Fibroblast of mammary gland (primary cell): Measurements from ENCODE around the gene KLF1.
A peak's percentile ranks its signal among the peaks of the same experiment; 100 is the strongest.

Experiments used
- DNase-seq: peaks from one replicate; pipeline ENCODE4 v3.0.0-alpha.2; 2010; ENCODE audit warnings: low read depth
- H3K4me3 ChIP-seq: 2 replicates; pipeline ENCODE4 v1.5.1; 2011; ENCODE audit warnings: low read depth, mild to moderate bottlenecking, low read length, moderate library complexity; ENCODE audit not compliant: control insufficient read depth
- CTCF ChIP-seq: conservative IDR thresholded peaks from 2 replicates; pipeline ENCODE4 v1.5.1; 2011; ENCODE audit warnings: low read depth, low read length, inconsistent platforms; ENCODE audit not compliant: control insufficient read depth, insufficient read depth

KLF1 gene

GRCh38 chr19:12834976-12835757 is 51.8 kb downstream of the KLF1 start:
- no peak for TF ChIP-seq CTCF
- DNase-seq: no peak
- H3K4me3 ChIP-seq: no peak overlapping the region

GRCh38 chr19:12834566-12834943 is 52.4 kb downstream of the KLF1 start, which contains the start of gene RTBDN:
Gene RTBDN, minus strand, starts transcription at chr19:12834579. Its CDS starts 4,600 bp downstream, at chr19:12829979.
- no peak for DNase-seq
- no peak for TF ChIP-seq CTCF
- H3K4me3 ChIP-seq: peak within 1 kb of the TSS; percentile 29
